ENCODE data around the gene PDCD1.
"Not testable (repeated sequence)": the region's sequence is repeated elsewhere in the genome, so short reads cannot be mapped to it uniquely, and the experiment has no call there.

PDCD1 gene

GRCh38 chr2:241811201-241811951 lies 47.3 kb downstream of the PDCD1 start:
- no peak for DNase-seq

GRCh38 chr2:241810307-241811200 lies 48.1 kb downstream of the PDCD1 start:
- DNase-seq: no peak

- no peak for DNase-seq
These were observed 49.0 kb downstream of the PDCD1 start for GRCh38 chr2:241809383-241810306.

GRCh38 chr2:241808721-241809382 lies 49.8 kb downstream of the PDCD1 start, which contains the start of gene NEU4:
TSS of gene NEU4 (plus strand) at chr2:241809193. CDS start at chr2:241814485, 5,292 bp downstream.
- DNase-seq: no peak

- DNase-seq: no peak
These were observed 50.5 kb downstream of the PDCD1 start for GRCh38 chr2:241808051-241808720.

GRCh38 chr2:241806217-241806616 lies 52.5 kb downstream of the PDCD1 start:
- not testable (repeated sequence) for DNase-seq

GRCh38 chr2:241804326-241805229 lies 54.1 kb downstream of the PDCD1 start:
- no peak for DNase-seq

GRCh38 chr2:241803387-241804325 lies 55.0 kb downstream of the PDCD1 start:
- no peak for DNase-seq

- DNase-seq: no peak
These were observed 56.0 kb downstream of the PDCD1 start for GRCh38 chr2:241802421-241803318.

GRCh38 chr2:241801611-241802420 lies 56.9 kb downstream of the PDCD1 start:
- DNase-seq: no peak

- DNase-seq: not testable (repeated sequence)
These were observed 58.3 kb downstream of the PDCD1 start for GRCh38 chr2:241800198-241800903.
